Measurements from ENCODE around the gene UTP3. TPM values are rescaled to one million over a fixed set of nuclear protein-coding genes. Genes with fewer than 3 reads are reported as not detected.

Gene UTP3
- total RNA-seq, 2 donors from 2014 or later: 23.8 to 29.1 TPM

DNA sequence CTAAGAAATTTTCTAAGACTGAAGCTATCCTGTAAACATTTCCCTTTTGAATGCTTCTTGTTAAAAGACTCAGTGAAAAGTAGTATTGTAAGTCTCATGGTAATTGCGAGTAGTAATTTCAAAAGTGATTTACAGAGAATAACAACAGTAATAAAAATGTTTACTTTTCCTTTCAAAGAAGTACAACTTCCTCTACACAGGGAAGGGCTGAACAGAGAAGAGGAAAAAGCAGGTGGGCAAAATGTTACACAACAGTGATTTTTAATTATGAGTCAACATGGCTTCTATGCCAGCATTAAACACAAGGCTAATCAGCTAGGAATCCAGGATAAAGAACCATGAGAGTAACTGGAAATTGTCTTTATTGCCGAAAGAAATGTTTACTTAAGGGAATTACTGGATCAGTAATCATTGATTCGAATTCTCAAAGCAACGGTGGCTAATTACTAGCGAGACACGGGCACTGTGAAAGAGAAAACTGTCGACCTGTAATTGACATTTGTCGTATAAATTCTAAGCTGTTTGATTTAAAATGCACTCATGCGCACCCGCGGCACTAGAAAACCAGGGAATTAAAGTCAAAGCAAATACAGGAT, 15.4 kb downstream of the UTP3 start:
- H3K4me1 Mint-ChIP-seq: peaks cover 17% of the 10 kb centered on the region
- peak overlapping the region; percentile 77 for H3K27ac Mint-ChIP-seq
- no peak for ATAC-seq (replicated peaks)

GRCh38 chr4:70704215-70704930, 16.0 kb downstream of the UTP3 start:
- peak overlapping the region; percentile 86 for H3K4me3 Mint-ChIP-seq
- no peaks in the 10 kb centered on the region for H3K9me3 Mint-ChIP-seq
- ATAC-seq (replicated peaks): peak; percentile 62
- H3K36me3 Mint-ChIP-seq (ENCODE audit: low read depth): no peaks in the 10 kb centered on the region
- H3K27me3 Mint-ChIP-seq: no peaks in the 10 kb centered on the region
- H3K27ac Mint-ChIP-seq: peak overlapping the region; percentile 77
- H3K4me1 Mint-ChIP-seq: peaks cover 17% of the 10 kb centered on the region

More for the DNA sequence above, 15.4 kb downstream of the UTP3 start:
- Mint-ChIP-seq H3K27me3 (no peaks in the 10 kb centered on the region), H3K9me3 (no peaks in the 10 kb centered on the region), H3K4me3 (peak overlapping the region; percentile 86), H3K36me3 (ENCODE audit: low read depth) (no peaks in the 10 kb centered on the region)

DNA sequence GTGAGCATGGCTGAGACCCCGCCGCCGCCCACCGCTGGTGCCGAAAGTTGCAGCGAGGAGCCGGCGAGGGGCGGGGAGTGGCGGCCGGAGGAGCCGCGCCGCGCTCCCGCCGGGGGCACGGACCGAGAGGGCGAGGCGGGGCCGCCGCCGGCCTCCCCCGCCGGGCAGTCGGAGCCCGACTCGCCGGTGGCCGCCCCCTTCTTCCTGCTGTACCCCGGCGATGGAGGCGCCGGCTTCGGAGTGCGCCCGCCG, 16.5 kb downstream of the UTP3 start:
- Mint-ChIP-seq H3K4me1 (peaks cover 17% of the 10 kb centered on the region), H3K36me3 (ENCODE audit: low read depth) (no peaks in the 10 kb centered on the region), H3K27me3 (no peaks in the 10 kb centered on the region), H3K4me3 (no peak overlapping the region), H3K9me3 (no peaks in the 10 kb centered on the region), H3K27ac (no peak overlapping the region)
- peak; percentile 44 for ATAC-seq (replicated peaks)

- Mint-ChIP-seq H3K36me3 (ENCODE audit: low read depth) (no peaks in the 10 kb centered on the region), H3K27ac (peak overlapping the region; percentile 93), H3K27me3 (no peaks in the 10 kb centered on the region), H3K4me3 (peak overlapping the region; percentile 96), H3K9me3 (no peaks in the 10 kb centered on the region), H3K4me1 (peaks cover 17% of the 10 kb centered on the region)
- peak; percentile 69 for ATAC-seq (replicated peaks)
These were observed 17.1 kb downstream of the UTP3 start for GRCh38 chr4:70705183-70706043.

GRCh38 chr4:70706044-70706461, 17.7 kb downstream of the UTP3 start:
- Mint-ChIP-seq H3K4me1 (peaks cover 17% of the 10 kb centered on the region), H3K27ac (peak overlapping the region; percentile 93)

GRCh38 chr4:70706516-70706915, 18.2 kb downstream of the UTP3 start:
- peaks cover 17% of the 10 kb centered on the region for H3K4me1 Mint-ChIP-seq
- H3K9me3 Mint-ChIP-seq: no peaks in the 10 kb centered on the region
- no peaks in the 10 kb centered on the region for H3K27me3 Mint-ChIP-seq
- no peak for ATAC-seq (replicated peaks)
- no peaks in the 10 kb centered on the region for H3K36me3 Mint-ChIP-seq (ENCODE audit: low read depth)
- H3K27ac Mint-ChIP-seq: peak overlapping the region; percentile 93
- H3K4me3 Mint-ChIP-seq: peak overlapping the region; percentile 96

More at GRCh38 chr4:70706044-70706461, 17.7 kb downstream of the UTP3 start:
- Mint-ChIP-seq H3K27me3 (no peaks in the 10 kb centered on the region), H3K9me3 (no peaks in the 10 kb centered on the region), H3K4me3 (peak overlapping the region; percentile 96), H3K36me3 (ENCODE audit: low read depth) (no peaks in the 10 kb centered on the region)
- no peak for ATAC-seq (replicated peaks)

GRCh38 chr4:70709611-70710205, 21.4 kb downstream of the UTP3 start:
- no peak for ATAC-seq (replicated peaks)
- H3K4me1 Mint-ChIP-seq: peaks cover 25% of the 10 kb centered on the region
- H3K36me3 Mint-ChIP-seq (ENCODE audit: low read depth): no peaks in the 10 kb centered on the region
- no peaks in the 10 kb centered on the region for H3K27me3 Mint-ChIP-seq
- H3K4me3 Mint-ChIP-seq: no peak overlapping the region
- H3K9me3 Mint-ChIP-seq: no peaks in the 10 kb centered on the region
- peak overlapping the region; percentile 8 for H3K27ac Mint-ChIP-seq

- Mint-ChIP-seq H3K36me3 (ENCODE audit: low read depth) (no peaks in the 10 kb centered on the region), H3K27ac (peak overlapping the region; percentile 18), H3K9me3 (no peaks in the 10 kb centered on the region), H3K4me3 (peak overlapping the region; percentile 33), H3K4me1 (peaks cover 19% of the 10 kb centered on the region), H3K27me3 (no peaks in the 10 kb centered on the region)
- ATAC-seq (replicated peaks): no peak
These were observed 23.3 kb downstream of the UTP3 start for GRCh38 chr4:70711599-70711998.

DNA sequence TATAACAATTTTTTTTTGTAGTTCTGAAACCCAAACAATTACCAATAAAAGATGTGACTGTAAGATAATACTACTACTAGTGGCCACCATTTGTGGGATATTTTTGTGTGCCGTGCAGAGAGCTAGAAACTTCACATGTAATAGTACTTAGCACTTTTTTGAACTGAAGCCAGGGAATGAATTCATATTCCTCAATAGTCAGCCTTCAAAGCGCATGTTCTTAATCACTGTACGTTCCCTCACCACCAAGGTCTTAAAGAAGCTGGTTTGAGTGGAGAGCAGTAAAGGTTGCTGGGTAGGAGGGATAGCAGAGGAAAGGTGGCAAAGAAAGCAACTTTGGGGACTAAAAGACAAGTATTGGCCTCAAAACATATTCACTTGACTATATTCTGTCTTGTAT, 23.8 kb downstream of the UTP3 start:
- Mint-ChIP-seq H3K9me3 (no peaks in the 10 kb centered on the region), H3K4me1 (peaks cover 19% of the 10 kb centered on the region), H3K27ac (peak overlapping the region; percentile 18)

GRCh38 chr4:70712604-70713452, 24.5 kb downstream of the UTP3 start:
- Mint-ChIP-seq H3K4me1 (peaks cover 19% of the 10 kb centered on the region), H3K9me3 (no peaks in the 10 kb centered on the region), H3K27ac (peak overlapping the region; percentile 18), H3K4me3 (peak overlapping the region; percentile 36), H3K36me3 (ENCODE audit: low read depth) (no peaks in the 10 kb centered on the region), H3K27me3 (no peaks in the 10 kb centered on the region)
- ATAC-seq (replicated peaks): no peak

More for the DNA sequence above, 23.8 kb downstream of the UTP3 start:
- H3K4me3 Mint-ChIP-seq: peak overlapping the region; percentile 33
- ATAC-seq (replicated peaks): no peak
- H3K27me3 Mint-ChIP-seq: no peaks in the 10 kb centered on the region
- H3K36me3 Mint-ChIP-seq (ENCODE audit: low read depth): no peaks in the 10 kb centered on the region

GRCh38 chr4:70713453-70714078, 25.2 kb downstream of the UTP3 start:
- Mint-ChIP-seq H3K4me3 (peak overlapping the region; percentile 36), H3K4me1 (peaks cover 19% of the 10 kb centered on the region), H3K27ac (no peak overlapping the region), H3K9me3 (no peaks in the 10 kb centered on the region), H3K36me3 (ENCODE audit: low read depth) (no peaks in the 10 kb centered on the region), H3K27me3 (no peaks in the 10 kb centered on the region)
- ATAC-seq (replicated peaks): no peak

DNA sequence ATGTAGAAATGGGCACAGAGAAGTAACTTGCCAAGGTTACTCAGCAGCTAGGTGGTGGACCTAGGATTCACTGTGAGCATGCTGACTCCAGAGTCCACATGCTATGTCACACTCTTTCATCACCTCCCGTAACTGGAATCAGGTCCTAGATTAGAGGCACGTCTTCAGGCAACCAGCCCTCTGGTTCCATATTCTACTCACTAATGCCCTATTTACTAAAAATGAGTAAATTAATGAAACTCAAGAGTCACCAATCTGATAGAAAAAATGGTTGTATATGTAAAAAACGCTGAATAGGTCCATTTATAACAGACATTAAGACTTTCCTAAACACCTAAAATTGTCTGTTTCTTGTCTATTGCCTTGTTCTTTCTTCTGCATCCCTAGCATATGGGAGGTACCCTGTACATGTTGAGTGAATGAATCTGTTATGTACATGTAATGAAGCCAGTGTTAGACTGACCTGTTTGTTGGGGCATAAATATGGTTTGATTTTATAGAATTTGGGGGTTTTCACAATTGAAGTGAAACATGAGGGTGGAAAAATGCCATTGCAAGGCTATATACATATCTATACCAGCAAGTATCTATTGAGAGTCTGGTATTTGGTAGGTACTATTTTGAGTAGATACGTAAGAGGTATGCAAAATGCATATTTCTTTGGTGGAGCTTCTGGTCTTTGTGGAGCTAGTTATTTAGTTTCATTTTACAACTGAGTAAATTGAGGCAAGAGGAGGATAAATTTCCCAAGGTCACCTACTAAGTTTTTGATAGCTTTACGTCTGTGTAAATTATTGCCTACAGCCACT, 26.0 kb downstream of the UTP3 start:
- peaks cover 19% of the 10 kb centered on the region for H3K4me1 Mint-ChIP-seq
- H3K9me3 Mint-ChIP-seq: no peaks in the 10 kb centered on the region
- H3K36me3 Mint-ChIP-seq (ENCODE audit: low read depth): no peaks in the 10 kb centered on the region
- no peaks in the 10 kb centered on the region for H3K27me3 Mint-ChIP-seq
- no peak for ATAC-seq (replicated peaks)
- H3K4me3 Mint-ChIP-seq: peak overlapping the region; percentile 36
- H3K27ac Mint-ChIP-seq: no peak overlapping the region

DNA sequence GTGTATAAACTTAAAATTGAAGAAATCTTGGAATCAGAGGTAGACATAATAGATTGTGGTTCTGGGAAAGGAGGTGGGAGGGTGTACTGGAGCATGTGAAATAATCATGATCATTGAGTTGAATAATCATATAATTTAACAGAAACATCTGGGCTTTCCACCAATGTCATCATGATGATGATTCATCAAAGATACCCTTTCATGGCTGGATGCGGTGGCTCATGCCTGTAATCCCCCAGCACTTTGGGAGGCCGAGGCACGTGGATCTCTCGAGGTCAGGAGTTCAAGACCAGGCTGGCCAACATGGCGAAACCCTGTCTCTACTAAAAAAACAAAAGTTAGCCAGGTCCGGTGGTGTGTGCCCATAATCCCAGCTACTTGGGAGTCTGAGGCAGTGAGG, 26.8 kb downstream of the UTP3 start:
- Mint-ChIP-seq H3K27ac (no peak overlapping the region), H3K36me3 (ENCODE audit: low read depth) (no peaks in the 10 kb centered on the region), H3K4me1 (peaks cover 19% of the 10 kb centered on the region), H3K4me3 (peak overlapping the region; percentile 7), H3K27me3 (no peaks in the 10 kb centered on the region), H3K9me3 (no peaks in the 10 kb centered on the region)
- peak; percentile 21 for ATAC-seq (replicated peaks)

All from activated T-helper 17 cell treated with anti-CD3 and anti-CD28 coated beads, Interleukin-2, amount 50 U/mL, for 72 hours (primary cell).